DOHH2 (cell line): ENCODE data around the gene DERL3.

Experiments
- CTCF ChIP-seq: fragments of 200-600 bp; sonication (generic); IDR thresholded peaks from one replicate; pipeline ENCODE4 v1.5.1; 2014; ENCODE audit warnings: antibody characterized with exemption, mild to moderate bottlenecking, low read depth, low read length; ENCODE audit not compliant: poor library complexity, severe bottlenecking
- EZH2phosphoT487 ChIP-seq: fragments of 200-600 bp; sonication (generic); IDR thresholded peaks from 2 replicates; pipeline ENCODE4 v1.6.1; 2017; ENCODE audit warnings: borderline replicate concordance, mild to moderate bottlenecking, antibody characterized with exemption, low read length, moderate library complexity, mixed read lengths

GRCh38 chr22:23817146-23817545 is 21.7 kb downstream of the DERL3 start:
- no peak for TF ChIP-seq EZH2phosphoT487
- TF ChIP-seq CTCF = no peak
